Fibroblast of skin of left quadriceps (primary cell): ENCODE measurements around the gene MAD1L1.
A peak's percentile ranks its signal among the peaks of the same experiment; 100 is the strongest.
"Not testable (repeated sequence)": the region's sequence is repeated elsewhere in the genome, so short reads cannot be mapped to it uniquely, and the experiment has no call there.

ENCODE experiments used
- DNase-seq, 2 experiments: peaks; one replicate each; pipeline ENCODE4 v3.0.0-alpha.2; 2013; ENCODE audit warnings: low read depth in 2 of 2

MAD1L1 gene

GRCh38 chr7:2175091-2175490 lies 57.7 kb downstream of the MAD1L1 start:
- no peak for DNase-seq

- DNase-seq: no peak
These were observed 59.4 kb downstream of the MAD1L1 start for GRCh38 chr7:2173189-2173827.

GRCh38 chr7:2172311-2173188 lies 60.2 kb downstream of the MAD1L1 start:
- peak; percentile 91 to 92 for DNase-seq

- DNase-seq: no peak
These were observed 60.9 kb downstream of the MAD1L1 start for GRCh38 chr7:2171855-2172254.

GRCh38 chr7:2170576-2171521 lies 61.9 kb downstream of the MAD1L1 start:
- no peak for DNase-seq

- no peak for DNase-seq
These were observed 62.7 kb downstream of the MAD1L1 start for GRCh38 chr7:2169923-2170575.

GRCh38 chr7:2168615-2169311 lies 64.0 kb downstream of the MAD1L1 start:
- no peak for DNase-seq

GRCh38 chr7:2166625-2167280 lies 66.0 kb downstream of the MAD1L1 start:
- DNase-seq: no peak

GRCh38 chr7:2165610-2166594 lies 66.8 kb downstream of the MAD1L1 start:
- no peak for DNase-seq

- DNase-seq: no peak
These were observed 67.5 kb downstream of the MAD1L1 start for GRCh38 chr7:2165239-2165609.

- no peak for DNase-seq
These were observed 68.1 kb downstream of the MAD1L1 start for GRCh38 chr7:2164646-2165045.

GRCh38 chr7:2163600-2164555 lies 68.9 kb downstream of the MAD1L1 start:
- no peak for DNase-seq

- DNase-seq: no peak
These were observed 69.8 kb downstream of the MAD1L1 start for GRCh38 chr7:2162959-2163358.

GRCh38 chr7:2162004-2162902 lies 70.5 kb downstream of the MAD1L1 start:
- not testable (repeated sequence) for DNase-seq

GRCh38 chr7:2159176-2159520 lies 73.6 kb downstream of the MAD1L1 start:
- DNase-seq: no peak

GRCh38 chr7:2158331-2159175 lies 74.2 kb downstream of the MAD1L1 start:
- DNase-seq: no peak
